Spleen (tissue), 11 donors: ENCODE results near the gene COL5A1. TPM values are rescaled to one million over a fixed set of nuclear protein-coding genes. Genes with fewer than 3 reads are reported as not detected.

Experiments used
- DNase-seq: peaks from one replicate; pipeline ENCODE4 v3.0.0-alpha.2; 2020
- H3K27ac ChIP-seq, 8 donors: fragments of 200-600 bp; sonication (generic) in 7 of 8; 1 replicate in 4 of 8; 2 replicates in 4 of 8; pipeline versions ENCODE4 v1.5.0 to v1.8.0; 2016 to 2021; ENCODE audit warnings: inconsistent platforms in 4 of 8, mild to moderate bottlenecking in 4 of 8, moderate library complexity in 1 of 8
- H3K27me3 ChIP-seq, 7 donors: fragments of 200-600 bp; sonication (generic) in 6 of 7; replicated peaks in 1 of 7; 1 replicate in 4 of 7; 2 replicates in 3 of 7; pipeline versions ENCODE4 v1.5.0 to v1.8.0; 2016 to 2021; ENCODE audit warnings: inconsistent platforms in 3 of 7, mild to moderate bottlenecking in 1 of 7
- H3K36me3 ChIP-seq, 6 donors: fragments of 200-600 bp; sonication (generic) in 5 of 6; 1 replicate in 4 of 6; 2 replicates in 2 of 6; pipeline versions ENCODE4 v1.5.0 to v1.8.0; 2016 to 2021; ENCODE audit warnings: inconsistent platforms in 2 of 6
- H3K4me1 ChIP-seq, 6 donors: fragments of 200-600 bp; sonication (generic) in 5 of 6; 1 replicate in 3 of 6; 2 replicates in 3 of 6; pipeline versions ENCODE4 v1.5.0 to v1.8.0; 2016 to 2021; ENCODE audit warnings: inconsistent platforms in 3 of 6
- H3K4me3 ChIP-seq, 8 donors: fragments of 200-600 bp; sonication (generic) in 7 of 8; 1 replicate in 4 of 8; 2 replicates in 4 of 8; pipeline versions ENCODE4 v1.5.0 to v1.8.0; 2016 to 2021; ENCODE audit warnings: inconsistent platforms in 4 of 8, mild to moderate bottlenecking in 4 of 8, moderate library complexity in 2 of 8
- H3K9me3 ChIP-seq, 8 donors: fragments of 200-600 bp; sonication (generic) in 7 of 8; 1 replicate in 4 of 8; 2 replicates in 4 of 8; pipeline versions ENCODE4 v1.5.0 to v1.8.0; 2016 to 2021; ENCODE audit warnings: inconsistent platforms in 4 of 8
- CTCF ChIP-seq, 11 experiments: fragments of 200-600 bp in 7 of 11; fragments of 450-650 bp in 4 of 11; sonication (generic) in 4 of 11; IDR thresholded peaks in 8 of 11; conservative IDR thresholded peaks in 3 of 11; 1 replicate in 7 of 11; 2 replicates in 4 of 11; pipeline versions ENCODE4 v1.4.0 to v1.8.0; 2016 to 2021; ENCODE audit warnings: antibody characterized with exemption in 11 of 11, inconsistent platforms in 4 of 11, mild to moderate bottlenecking in 1 of 11
- POLR2A ChIP-seq, 3 donors: fragments of 450-650 bp; IDR thresholded peaks; one replicate each; pipeline ENCODE4 v1.5.1; 2017; ENCODE audit warnings: antibody characterized with exemption in 3 of 3, mild to moderate bottlenecking in 1 of 3
- POLR2AphosphoS5 ChIP-seq, 3 donors: sonication (generic); formaldehyde crosslinking; IDR thresholded peaks; one replicate each; pipeline ENCODE4 v1.5.1; 2017; ENCODE audit warnings: antibody characterized with exemption in 3 of 3
- WGBS, 5 donors: extraction: QIAGEN DNeasy Blood & Tissue Kit in 3 of 5; methylation state at CpG; one replicate each; pipeline versions ENCODE4 v1.1.5 to v1.1.7; 2013 to 2018; 5-methylcytosine and 5-hydroxymethylcytosine counted together
- intact Hi-C: fragments of 100-400 bp; cut with DNase I; formaldehyde crosslinking; loops from one replicate; pipeline ENCODE4 v1.15.0; 2023; ENCODE audit warnings: low total_unique reads
- polyA plus RNA-seq, 3 donors: library from polyadenylated mRNA; stranded (reverse); fragments of 200-250 nt; gene quantifications; one replicate each; pipeline ENCODE4 v1.2.1, GENCODE V29; 2013
- total RNA-seq, 7 donors: library from RNA; depleted of rRNA in 3 of 7; stranded (reverse); fragments of >200 nt in 3 of 7; fragmentation: NEBNext Ultra II Directional in 4 of 7; extraction: Animal tissue kit (Norgen Biotek cat#: 25700) in 4 of 7; gene quantifications; one replicate each; pipeline versions ENCODE4 v1.1.0 to v1.2.1, GENCODE V29; 2016 to 2021
- donor health status: healthy with polysubstance abuse.
- donor health status: DM: no; HTN: no; CAD: no; lungs with moderate emphysema.
- donor health status: DM: no; HTN: no; CAD: no.
- donor health status: Bipolar disorder and iron deficiency.
- donor health status: healthy.
- donor health status: DM: no; HTN: no; CAD: no.
- donor health status: DM: yes; HTN: yes; CAD: no.

COL5A1 gene
- total and polyA plus RNA-seq, 10 donors, result 2.6 to 50.6 (median 23.7) TPM

GRCh38 chr9:134645607-134646365, 4.2 kb downstream of the COL5A1 start:
- no peak for DNase-seq
- Histone ChIP-seq H3K4me3 (peak overlapping the region in 2 of 8 donors; percentile 11 to 34), H3K36me3 (no peaks in the 10 kb centered on the region), H3K9me3 (no peaks in the 10 kb centered on the region), H3K27ac (peak overlapping the region in 7 of 8 donors; percentile 32 to 64 (median 47)), H3K27me3 (peaks cover 0 to 31% (median 18%) of the 10 kb centered on the region in 7 donors), H3K4me1 (peaks cover 0 to 62% (median 25%) of the 10 kb centered on the region in 6 donors)
- TF ChIP-seq CTCF (IDR thresholded peaks at IDR 0.05 in 8 of 11, conservative IDR thresholded peaks at IDR 0.05 in 3 of 11) (no peak), POLR2AphosphoS5 (IDR thresholded peaks at IDR 0.05) (no peak), POLR2A (IDR thresholded peaks at IDR 0.05) (no peak)
- WGBS, 5 donors, result 51 to 72% (median 67%) methylated on average over 8 to 9 of the region's 9 CpGs
- intact Hi-C loops, result loop anchor here (10.0 kb wide), 1 partner anchor 191 kb away; no protein-coding TSS in a partner anchor

GRCh38 chr9:134647359-134648080, 5.9 kb downstream of the COL5A1 start:
- TF ChIP-seq POLR2AphosphoS5 (IDR thresholded peaks at IDR 0.05), result no peak
- TF ChIP-seq POLR2A (IDR thresholded peaks at IDR 0.05), result no peak
- TF ChIP-seq CTCF (IDR thresholded peaks at IDR 0.05 in 8 of 11, conservative IDR thresholded peaks at IDR 0.05 in 3 of 11), result no peak
- peaks cover 0 to 47% (median 14%) of the 10 kb centered on the region in 6 donors for H3K4me1 ChIP-seq
- intact Hi-C loops, result loop anchor here (10.0 kb wide), 1 partner anchor 193 kb away; no protein-coding TSS in a partner anchor
- no peak overlapping the region for H3K4me3 ChIP-seq
- no peak for DNase-seq
- H3K36me3 ChIP-seq, result no peaks in the 10 kb centered on the region
- H3K27ac ChIP-seq, result no peak overlapping the region
- WGBS, 5 donors, result 80 to 93% (median 89%) methylated on average over 26 to 33 of the region's 33 CpGs
- no peaks in the 10 kb centered on the region for H3K9me3 ChIP-seq
- H3K27me3 ChIP-seq, result peaks cover 0 to 13% (median 2%) of the 10 kb centered on the region in 7 donors

GRCh38 chr9:134648701-134649530, 7.3 kb downstream of the COL5A1 start:
- TF ChIP-seq POLR2A (IDR thresholded peaks at IDR 0.05), result no peak
- no peak for TF ChIP-seq POLR2AphosphoS5 (IDR thresholded peaks at IDR 0.05)
- no peak for TF ChIP-seq CTCF (IDR thresholded peaks at IDR 0.05 in 8 of 11, conservative IDR thresholded peaks at IDR 0.05 in 3 of 11)
- H3K36me3 ChIP-seq, result no peaks in the 10 kb centered on the region
- H3K4me1 ChIP-seq, result peaks cover 0 to 37% (median 14%) of the 10 kb centered on the region in 6 donors
- H3K27me3 ChIP-seq, result no peaks in the 10 kb centered on the region
- H3K27ac ChIP-seq, result peak overlapping the region in 1 of 8 donors; percentile 26
- no peak overlapping the region for H3K4me3 ChIP-seq
- peak; percentile 27 for DNase-seq
- intact Hi-C loops, result loop anchor here (10.0 kb wide), 1 partner anchor 194 kb away; no protein-coding TSS in a partner anchor
- WGBS, 5 donors, result 78 to 92% (median 87%) methylated on average over 20 of the region's 20 CpGs
- no peaks in the 10 kb centered on the region for H3K9me3 ChIP-seq
